ENCODE data around the gene STIMATE. TPM values are rescaled to one million over a fixed set of nuclear protein-coding genes. Genes with fewer than 3 reads are reported as not detected.

The STIMATE gene
- total RNA-seq, 1 donor, result 15.1 TPM

DNA sequence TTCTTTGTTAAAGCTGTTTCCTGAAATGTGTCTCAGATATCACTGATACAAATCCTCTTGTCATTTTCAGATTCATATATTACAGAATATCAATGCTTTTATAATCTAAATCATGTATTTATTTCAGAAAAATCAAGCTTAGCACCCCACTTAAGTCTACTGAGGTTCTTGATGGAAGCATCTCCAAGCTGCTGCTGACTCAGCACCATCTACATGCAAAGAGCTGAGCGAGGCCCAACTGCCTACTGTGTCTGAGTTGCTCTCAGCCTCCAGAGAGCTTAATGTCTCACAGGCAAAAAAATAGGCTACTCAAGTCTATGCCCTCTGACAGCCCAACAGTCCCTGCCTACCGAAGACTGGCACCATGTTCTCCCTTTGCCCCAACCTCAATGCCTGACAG, 29.2 kb upstream of the STIMATE start:
- TF ChIP-seq, protein P1, sequence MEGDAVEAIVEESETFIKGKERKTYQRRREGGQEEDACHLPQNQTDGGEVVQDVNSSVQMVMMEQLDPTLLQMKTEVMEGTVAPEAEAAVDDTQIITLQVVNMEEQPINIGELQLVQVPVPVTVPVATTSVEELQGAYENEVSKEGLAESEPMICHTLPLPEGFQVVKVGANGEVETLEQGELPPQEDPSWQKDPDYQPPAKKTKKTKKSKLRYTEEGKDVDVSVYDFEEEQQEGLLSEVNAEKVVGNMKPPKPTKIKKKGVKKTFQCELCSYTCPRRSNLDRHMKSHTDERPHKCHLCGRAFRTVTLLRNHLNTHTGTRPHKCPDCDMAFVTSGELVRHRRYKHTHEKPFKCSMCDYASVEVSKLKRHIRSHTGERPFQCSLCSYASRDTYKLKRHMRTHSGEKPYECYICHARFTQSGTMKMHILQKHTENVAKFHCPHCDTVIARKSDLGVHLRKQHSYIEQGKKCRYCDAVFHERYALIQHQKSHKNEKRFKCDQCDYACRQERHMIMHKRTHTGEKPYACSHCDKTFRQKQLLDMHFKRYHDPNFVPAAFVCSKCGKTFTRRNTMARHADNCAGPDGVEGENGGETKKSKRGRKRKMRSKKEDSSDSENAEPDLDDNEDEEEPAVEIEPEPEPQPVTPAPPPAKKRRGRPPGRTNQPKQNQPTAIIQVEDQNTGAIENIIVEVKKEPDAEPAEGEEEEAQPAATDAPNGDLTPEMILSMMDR (IDR thresholded peaks at IDR 0.05; ENCODE audit: insufficient read depth, low read depth, low read length), result no peak
- no peak overlapping the region for H3K4me3 ChIP-seq (ENCODE audit: low read depth, low read length)
- no peak for DNase-seq (ENCODE audit: low read depth)

DNA sequence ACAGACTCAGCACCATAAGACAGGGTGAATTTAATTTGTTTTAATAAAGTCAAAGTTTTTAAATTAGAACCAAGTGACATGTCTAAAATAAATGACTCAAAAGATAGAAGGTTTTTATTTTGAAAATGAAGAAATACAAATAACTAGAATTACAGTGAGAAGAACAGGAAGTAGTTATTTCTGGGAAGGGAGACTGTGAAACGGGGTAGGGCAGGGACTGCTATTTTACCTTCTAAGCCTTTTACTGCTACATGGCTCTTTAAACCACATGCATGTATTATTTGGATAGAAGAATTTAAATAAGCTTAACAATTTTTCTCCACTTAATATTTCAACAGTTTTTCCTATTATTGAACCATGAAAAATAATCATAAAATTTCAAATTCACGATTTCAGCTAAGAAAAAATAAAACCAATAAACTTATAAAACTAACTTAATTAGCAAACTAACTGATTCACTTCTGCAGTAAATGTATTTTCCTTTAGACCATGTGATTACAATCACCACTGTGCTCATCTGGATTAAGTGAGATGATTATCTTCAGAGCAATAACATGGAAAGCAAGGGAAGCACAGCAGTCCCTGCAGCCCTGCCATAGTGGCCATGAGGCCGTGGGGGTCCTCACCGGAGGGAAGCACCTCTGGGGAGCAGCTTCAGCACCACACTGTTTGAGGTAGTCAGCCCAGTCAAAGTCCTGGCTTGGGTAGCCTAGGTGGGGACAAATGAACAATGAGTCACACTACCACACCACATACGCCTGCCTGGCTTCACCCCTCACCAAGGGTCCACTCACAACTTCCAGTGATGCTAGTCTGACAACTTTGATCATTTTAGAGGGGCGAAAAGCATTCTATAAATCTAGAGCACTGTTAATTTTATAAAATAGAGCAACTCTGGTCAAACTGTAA, 28.3 kb upstream of the STIMATE start:
- no peak for DNase-seq (ENCODE audit: low read depth)
- no peak overlapping the region for H3K4me3 ChIP-seq (ENCODE audit: low read depth, low read length)
- TF ChIP-seq, protein P1 (IDR thresholded peaks at IDR 0.05; ENCODE audit: insufficient read depth, low read depth, low read length), result no peak

DNA sequence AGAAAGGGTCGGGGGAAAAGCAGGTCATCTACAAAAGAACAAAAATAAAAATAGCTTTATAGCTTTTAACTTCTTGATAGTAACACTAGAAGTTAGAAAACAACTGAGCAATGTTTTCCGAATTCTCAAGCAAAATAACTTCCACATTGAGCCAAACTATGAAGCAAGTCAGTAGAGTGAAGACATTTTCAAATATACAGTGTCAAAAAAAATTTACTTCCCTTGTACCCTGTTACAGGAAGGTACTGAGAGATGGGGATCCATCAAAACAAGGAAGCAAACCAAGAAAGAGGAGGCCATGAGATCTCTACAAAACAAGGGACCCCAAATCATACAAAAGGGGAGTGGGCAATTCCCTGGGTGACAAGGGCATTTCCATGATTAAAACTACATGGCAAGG, 26.6 kb upstream of the STIMATE start:
- TF ChIP-seq, protein P1 (IDR thresholded peaks at IDR 0.05; ENCODE audit: insufficient read depth, low read depth, low read length), result no peak
- no peak overlapping the region for H3K4me3 ChIP-seq (ENCODE audit: low read depth, low read length)
- no peak for DNase-seq (ENCODE audit: low read depth)

DNA sequence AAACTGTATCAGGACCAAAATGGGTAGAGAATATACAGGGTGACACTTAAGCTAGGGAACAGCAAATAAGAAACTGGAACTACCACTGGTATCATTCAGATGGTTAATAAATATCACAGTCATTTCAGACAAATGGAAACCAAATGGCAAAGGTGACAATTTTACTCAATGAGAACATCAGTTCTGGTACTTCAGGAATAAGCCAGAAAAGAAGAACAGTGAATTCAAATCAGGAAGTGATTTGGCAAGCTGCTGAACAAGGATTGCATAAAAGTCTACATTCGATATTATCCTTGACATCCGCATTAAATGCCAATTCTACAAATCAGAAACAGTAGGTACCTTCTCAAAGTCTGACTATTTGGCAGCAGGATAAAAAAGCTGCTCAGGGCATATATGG, 23.5 kb upstream of the STIMATE start:
- TF ChIP-seq, protein P1 (IDR thresholded peaks at IDR 0.05; ENCODE audit: insufficient read depth, low read depth, low read length), result no peak
- no peak overlapping the region for H3K4me3 ChIP-seq (ENCODE audit: low read depth, low read length)
- no peak for DNase-seq (ENCODE audit: low read depth)

DNA sequence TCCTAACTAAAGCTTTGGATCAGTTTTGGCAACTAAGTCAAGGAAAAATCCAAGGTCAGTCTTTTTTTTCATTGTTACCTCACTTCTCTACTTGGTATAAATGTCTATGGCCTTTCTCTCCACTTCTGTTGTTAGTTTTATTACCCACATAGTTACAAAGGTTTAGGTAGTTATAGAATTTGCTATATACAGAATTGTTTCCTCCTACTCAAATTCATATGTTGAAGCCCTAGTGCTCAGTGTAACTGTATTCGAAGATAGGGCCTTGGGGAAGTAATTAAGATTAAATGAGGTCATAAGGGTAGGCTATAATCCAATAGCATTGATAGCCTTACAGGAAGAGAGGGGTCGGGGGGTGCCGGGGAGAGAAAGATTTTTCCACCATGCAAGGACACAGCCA, 19.7 kb upstream of the STIMATE start:
- no peak for DNase-seq (ENCODE audit: low read depth)
- H3K4me3 ChIP-seq (ENCODE audit: low read depth, low read length), result no peak overlapping the region
- TF ChIP-seq, protein P1 (IDR thresholded peaks at IDR 0.05; ENCODE audit: insufficient read depth, low read depth, low read length), result no peak

- TF ChIP-seq, protein P1 (IDR thresholded peaks at IDR 0.05; ENCODE audit: insufficient read depth, low read depth, low read length), result no peak
- no peak for DNase-seq (ENCODE audit: low read depth)
- no peak overlapping the region for H3K4me3 ChIP-seq (ENCODE audit: low read depth, low read length)
These were observed 17.9 kb upstream of the STIMATE start for GRCh38 chr3:52915294-52915693.

All from fibroblast of villous mesenchyme (primary cell).